Astrocyte of the hippocampus (primary cell): ENCODE data around the gene MEP1B.
"Not testable (repeated sequence)": the region's sequence is repeated elsewhere in the genome, so short reads cannot be mapped to it uniquely, and the experiment has no call there.

Experiments used
- DNase-seq: peaks from one replicate; pipeline ENCODE4 v3.0.0; 2011; ENCODE audit warnings: low read depth, low spot score

MEP1B gene

GRCh38 chr18:32208577-32208976 is 18.7 kb downstream of the MEP1B start:
- DNase-seq, result no peak

GRCh38 chr18:32209685-32210445 is 20.0 kb downstream of the MEP1B start:
- DNase-seq, result no peak

- no peak for DNase-seq
Observed at GRCh38 chr18:32213693-32214092, 23.9 kb downstream of the MEP1B start.

GRCh38 chr18:32216390-32216789 is 26.6 kb downstream of the MEP1B start:
- DNase-seq, result no peak

GRCh38 chr18:32219431-32220018 is 29.7 kb downstream of the MEP1B start:
- no peak for DNase-seq

GRCh38 chr18:32233348-32233747 is 43.5 kb downstream of the MEP1B start:
- not testable (repeated sequence) for DNase-seq

- no peak for DNase-seq
Observed at GRCh38 chr18:32237049-32237448, 47.2 kb downstream of the MEP1B start.

- DNase-seq, result peak; percentile 12
Observed at GRCh38 chr18:32238635-32239268, 48.9 kb downstream of the MEP1B start.

- no peak for DNase-seq
Observed at GRCh38 chr18:32242395-32242794, 52.6 kb downstream of the MEP1B start.

GRCh38 chr18:32243358-32243757 is 53.5 kb downstream of the MEP1B start:
- peak; percentile 16 for DNase-seq

GRCh38 chr18:32244881-32245280 is 55.0 kb downstream of the MEP1B start:
- DNase-seq, result no peak

- DNase-seq, result no peak
Observed at GRCh38 chr18:32249147-32249929, 59.5 kb downstream of the MEP1B start.

GRCh38 chr18:32251466-32251865 is 61.6 kb downstream of the MEP1B start:
- no peak for DNase-seq

GRCh38 chr18:32252141-32252860 is 62.5 kb downstream of the MEP1B start:
- DNase-seq, result no peak

- no peak for DNase-seq
Observed at GRCh38 chr18:32255570-32255969, 65.7 kb downstream of the MEP1B start.

GRCh38 chr18:32257084-32257785 is 67.4 kb downstream of the MEP1B start:
- no peak for DNase-seq

GRCh38 chr18:32258148-32258547 is 68.3 kb downstream of the MEP1B start:
- no peak for DNase-seq

GRCh38 chr18:32258558-32259204 is 68.8 kb downstream of the MEP1B start:
- DNase-seq, result no peak

- no peak for DNase-seq
Observed at GRCh38 chr18:32259553-32259952, 69.7 kb downstream of the MEP1B start.

- no peak for DNase-seq
Observed at GRCh38 chr18:32261003-32261402, 71.2 kb downstream of the MEP1B start.
